DND-41 (cell line): ENCODE results near the gene PSME3IP1.
"Not testable (repeated sequence)": the region's sequence is repeated elsewhere in the genome, so short reads cannot be mapped to it uniquely, and the experiment has no call there.

Experiments used
- ATAC-seq: fragments of 200-7000 bp; cut with Tn5 transposase; 3 replicates; pipeline ENCODE4 v1.9.1; 2021; ENCODE audit warnings: low read depth; ENCODE audit not compliant: insufficient read depth
- DNase-seq: peaks from one replicate; pipeline ENCODE4 v3.0.0-alpha.2; 2020
- H2AFZ ChIP-seq: 2 replicates; pipeline ENCODE4 v1.6.0; 2012; ENCODE audit warnings: low read depth, low read length
- H3K27ac ChIP-seq: 2 replicates; pipeline ENCODE4 v1.5.1; 2012; ENCODE audit warnings: low read length, inconsistent platforms
- H3K27me3 ChIP-seq: fragments of 200-600 bp; sonication (generic); 2 replicates; pipeline ENCODE4 v1.6.0; 2012; ENCODE audit warnings: low read length, mild to moderate bottlenecking, inconsistent platforms; ENCODE audit not compliant: insufficient read depth, poor library complexity
- H3K36me3 ChIP-seq: 2 replicates; pipeline ENCODE4 v1.5.1; 2012; ENCODE audit warnings: low read length, inconsistent platforms; ENCODE audit not compliant: insufficient read depth
- H3K4me1 ChIP-seq: 2 replicates; pipeline ENCODE4 v1.5.1; 2012; ENCODE audit warnings: mild to moderate bottlenecking, low read length; ENCODE audit not compliant: insufficient read depth
- H3K4me2 ChIP-seq: 2 replicates; pipeline ENCODE4 v1.6.0; 2012; ENCODE audit warnings: mild to moderate bottlenecking, moderate library complexity, low read length, inconsistent platforms; ENCODE audit not compliant: insufficient read depth
- H3K4me3 ChIP-seq, 2 experiments: fragments of 200-600 bp in 1 of 2; shearing (Covaris generic) in 1 of 2; 2 replicates each; pipeline ENCODE4 v1.5.1; 2012 to 2016; ENCODE audit warnings: inconsistent platforms in 2 of 2, low read length in 2 of 2, mild to moderate bottlenecking in 2 of 2, low read depth in 1 of 2, moderate library complexity in 1 of 2
- H3K79me2 ChIP-seq: 2 replicates; pipeline ENCODE4 v1.6.0; 2012; ENCODE audit warnings: low read length, inconsistent platforms; ENCODE audit not compliant: insufficient read depth
- H3K9ac ChIP-seq: 2 replicates; pipeline ENCODE4 v1.6.0; 2012; ENCODE audit warnings: low read depth, mild to moderate bottlenecking, inconsistent platforms, low read length, moderate library complexity
- H3K9me3 ChIP-seq: 2 replicates; pipeline ENCODE4 v1.5.1; 2012; ENCODE audit warnings: low read length, moderate library complexity, mild to moderate bottlenecking, inconsistent platforms; ENCODE audit not compliant: insufficient read depth, severe bottlenecking
- H4K20me1 ChIP-seq: 2 replicates; pipeline ENCODE4 v1.6.0; 2012; ENCODE audit warnings: low read length; ENCODE audit not compliant: insufficient read depth
- CTCF ChIP-seq: IDR thresholded peaks from 2 replicates; pipeline ENCODE4 v1.5.1; 2012; ENCODE audit warnings: borderline replicate concordance, low read length, moderate library complexity, mild to moderate bottlenecking; ENCODE audit not compliant: poor library complexity, severe bottlenecking; ENCODE audit errors: extremely low read depth
- EZH2 ChIP-seq: IDR thresholded peaks from 3 replicates; pipeline ENCODE4 v1.6.1; 2012; ENCODE audit warnings: borderline replicate concordance, low read depth, mild to moderate bottlenecking, moderate library complexity, low read length, inconsistent platforms; ENCODE audit not compliant: severe bottlenecking

Gene PSME3IP1

GRCh38 chr16:57202095-57202886 is 16.5 kb upstream of the PSME3IP1 start:
- ATAC-seq (no peak), DNase-seq (no peak)
- H3K79me2 ChIP-seq: peaks cover 20% of the 10 kb centered on the region
- H3K9ac ChIP-seq: no peak overlapping the region
- no peak overlapping the region for H2AFZ ChIP-seq
- H4K20me1 ChIP-seq: peaks cover 7% of the 10 kb centered on the region; the same call in 1 of the 2 replicates
- H3K9me3 ChIP-seq: no peaks in the 10 kb centered on the region
- no peaks in the 10 kb centered on the region for H3K4me1 ChIP-seq
- H3K36me3 ChIP-seq: peaks cover 22% of the 10 kb centered on the region
- TF ChIP-seq EZH2: no peak
- no peak for TF ChIP-seq CTCF
- H3K4me2 ChIP-seq: no peak overlapping the region
- no peak overlapping the region for H3K27ac ChIP-seq
- no peaks in the 10 kb centered on the region for H3K27me3 ChIP-seq
- H3K4me3 ChIP-seq: no peak overlapping the region

GRCh38 chr16:57200926-57201325 is 15.1 kb upstream of the PSME3IP1 start:
- not testable (repeated sequence) for H2AFZ ChIP-seq, H3K9me3 ChIP-seq, H3K9ac ChIP-seq, DNase-seq, H3K27me3 ChIP-seq, H3K4me1 ChIP-seq, ATAC-seq, H3K4me2 ChIP-seq, H3K4me3 ChIP-seq, H3K27ac ChIP-seq
- Histone ChIP-seq H3K36me3 (peaks cover 13% of the 10 kb centered on the region), H3K79me2 (peaks cover 33% of the 10 kb centered on the region), H4K20me1 (peaks cover 13% of the 10 kb centered on the region; the same call in 1 of the 2 replicates)

- DNase-seq, H3K4me1 ChIP-seq, ATAC-seq: not testable (repeated sequence)
These were observed 14.5 kb upstream of the PSME3IP1 start for GRCh38 chr16:57200321-57200720.

GRCh38 chr16:57196753-57197152 is 10.9 kb upstream of the PSME3IP1 start:
- Histone ChIP-seq H4K20me1 (peaks cover 13% of the 10 kb centered on the region; the same call in 1 of the 2 replicates), H2AFZ (no peak overlapping the region), H3K4me2 (no peak overlapping the region), H3K27ac (no peak overlapping the region), H3K9ac (no peak overlapping the region), H3K9me3 (no peaks in the 10 kb centered on the region), H3K36me3 (no peaks in the 10 kb centered on the region), H3K4me1 (no peaks in the 10 kb centered on the region), H3K4me3 (no peak overlapping the region), H3K27me3 (no peaks in the 10 kb centered on the region), H3K79me2 (peaks cover 74% of the 10 kb centered on the region)
- ATAC-seq (no peak), DNase-seq (no peak)
- TF ChIP-seq CTCF: no peak
- no peak for TF ChIP-seq EZH2

More at GRCh38 chr16:57200321-57200720, 14.5 kb upstream of the PSME3IP1 start:
- not testable (repeated sequence) for H3K4me2 ChIP-seq, H3K27ac ChIP-seq, H3K36me3 ChIP-seq, H3K4me3 ChIP-seq, H3K9me3 ChIP-seq, H3K9ac ChIP-seq, H3K27me3 ChIP-seq, H2AFZ ChIP-seq
- Histone ChIP-seq H3K79me2 (peaks cover 39% of the 10 kb centered on the region), H4K20me1 (peaks cover 13% of the 10 kb centered on the region; the same call in 1 of the 2 replicates)
